Adipocyte (in vitro differentiated cells): Measurements from ENCODE around the gene NPAS2.

Experiments used
- DNase-seq: peaks from one replicate; pipeline ENCODE4 v3.0.0-alpha.2; 2015; ENCODE audit warnings: low read depth
- H3K27me3 ChIP-seq: replicated peaks from 2 replicates; pipeline ENCODE4 v1.7.0; 2013; ENCODE audit warnings: mild to moderate bottlenecking, low read length, moderate library complexity; ENCODE audit not compliant: control insufficient read depth, insufficient read depth
- H3K36me3 ChIP-seq: 2 replicates; pipeline ENCODE4 v1.7.0; 2013; ENCODE audit warnings: low read length, mild to moderate bottlenecking, moderate library complexity; ENCODE audit not compliant: control insufficient read depth, insufficient read depth, severe bottlenecking
- H3K4me1 ChIP-seq: 2 replicates; pipeline ENCODE4 v1.7.0; 2013; ENCODE audit warnings: mild to moderate bottlenecking, low read length, moderate library complexity; ENCODE audit not compliant: control insufficient read depth, insufficient read depth
- H3K4me3 ChIP-seq: 2 replicates; pipeline ENCODE4 v1.7.0; 2013; ENCODE audit warnings: mild to moderate bottlenecking, low read length, moderate library complexity
- H3K9ac ChIP-seq: 2 replicates; pipeline ENCODE4 v1.7.0; 2013; ENCODE audit warnings: mild to moderate bottlenecking, low read length, moderate library complexity
- H3K9me3 ChIP-seq: 2 replicates; pipeline ENCODE4 v1.7.0; 2013; ENCODE audit warnings: mild to moderate bottlenecking, low read length, moderate library complexity; ENCODE audit not compliant: control insufficient read depth

NPAS2 gene

DNA sequence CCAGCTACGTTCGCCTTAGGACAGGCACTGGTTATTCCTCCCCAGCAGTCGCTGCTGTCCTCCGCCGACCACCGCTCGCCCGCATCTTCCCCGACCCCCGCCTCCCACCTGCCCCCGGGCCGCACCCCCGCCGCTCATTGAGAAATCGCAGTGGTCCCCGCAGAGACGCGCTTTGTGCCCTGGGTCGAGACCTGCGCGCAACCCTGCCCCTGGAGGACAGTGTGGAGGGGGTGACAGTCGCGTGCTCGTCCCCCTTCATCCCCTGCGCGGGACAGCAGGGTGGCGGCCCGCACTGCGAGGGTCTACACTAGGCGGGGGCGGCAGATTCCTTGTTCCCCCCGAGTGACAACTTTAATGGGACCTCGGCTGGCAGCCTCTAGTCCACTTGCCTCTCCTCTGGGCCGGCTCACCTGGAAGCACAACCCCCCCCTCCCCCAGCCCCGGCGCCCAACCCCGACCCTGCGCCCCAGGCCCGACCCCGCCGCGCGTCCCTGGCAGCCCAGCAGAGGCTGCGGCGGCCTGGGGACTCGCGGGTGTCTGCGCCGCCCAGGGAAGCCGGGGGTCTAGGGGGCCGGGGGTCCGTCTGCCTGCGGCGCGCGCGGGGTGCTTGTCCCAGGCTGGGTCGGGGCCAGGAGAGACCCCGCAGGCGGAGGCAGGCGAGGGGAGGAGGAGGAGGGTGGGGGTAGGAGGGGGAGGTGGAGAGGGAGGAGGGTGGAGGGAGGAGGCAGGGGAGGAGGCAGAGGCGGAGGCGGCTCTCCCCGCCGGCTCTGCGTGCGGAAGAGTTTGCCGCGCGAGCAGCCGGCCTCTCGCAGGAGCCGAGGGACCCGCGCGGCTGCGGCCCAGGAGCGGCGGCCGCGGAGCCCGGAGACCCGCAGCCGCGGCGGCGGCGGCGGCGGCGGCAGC lies at the start of gene NPAS2:
Gene NPAS2 (plus strand): TSS at position 770 of the 903 bp plus-strand sequence. CDS start 84,616 bp downstream, outside the sequence.
- Histone ChIP-seq H3K36me3 (no peaks in the 10 kb centered on the region), H3K4me3 (peak within 1 kb of the TSS; percentile 88), H3K9me3 (no peaks in the 10 kb centered on the region), H3K9ac (peak within 1 kb of the TSS; percentile 92), H3K27me3 (no peaks in the 10 kb centered on the region), H3K4me1 (peaks cover 26% of the 10 kb centered on the region)
- peak; percentile 76 for DNase-seq

DNA sequence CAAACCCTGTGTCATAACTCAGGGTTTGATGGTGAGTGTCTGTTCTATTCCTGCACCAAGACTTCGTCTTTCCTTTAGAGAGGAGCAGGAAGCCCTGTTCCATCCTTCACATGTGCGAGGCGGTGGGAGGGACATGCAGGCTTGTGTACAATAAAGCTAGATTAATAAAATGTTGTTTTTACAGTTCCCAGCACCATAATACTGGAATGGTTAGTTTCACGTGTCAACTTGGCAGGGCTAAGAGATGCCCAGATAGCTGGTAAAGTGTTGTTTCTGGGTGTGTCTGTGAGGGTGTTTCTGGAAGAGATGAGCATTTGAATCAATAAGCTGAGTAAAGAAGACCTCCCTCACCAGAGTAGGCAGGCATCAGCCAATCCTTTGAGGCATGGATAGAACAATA lies 48.8 kb upstream of the NPAS2 start:
- Histone ChIP-seq H3K36me3 (no peaks in the 10 kb centered on the region), H3K27me3 (no peaks in the 10 kb centered on the region), H3K4me3 (no peak overlapping the region), H3K9ac (no peak overlapping the region), H3K9me3 (no peaks in the 10 kb centered on the region), H3K4me1 (peaks cover 17% of the 10 kb centered on the region)
- DNase-seq = no peak

DNA sequence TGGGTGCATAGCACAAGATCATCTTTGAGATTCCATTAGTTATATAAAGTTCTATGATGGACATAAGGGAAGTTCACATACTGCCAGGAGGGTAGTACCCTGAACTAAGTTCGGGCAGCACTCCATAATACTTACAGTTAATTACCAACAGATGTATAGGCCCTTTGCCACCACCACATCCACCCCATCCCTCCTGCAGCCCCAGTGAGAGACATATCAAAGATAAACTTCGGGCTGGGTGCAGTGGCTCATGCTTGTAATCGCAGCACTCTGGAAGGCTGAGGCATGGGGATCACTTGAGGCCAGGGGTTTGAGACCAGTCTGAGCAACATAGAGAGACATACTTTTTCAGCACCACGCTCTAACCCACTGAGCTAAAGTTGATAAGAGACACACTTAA lies 46.4 kb upstream of the NPAS2 start:
- Histone ChIP-seq H3K9me3 (no peaks in the 10 kb centered on the region), H3K27me3 (no peaks in the 10 kb centered on the region), H3K9ac (no peak overlapping the region), H3K4me1 (peaks cover 2% of the 10 kb centered on the region), H3K36me3 (no peaks in the 10 kb centered on the region), H3K4me3 (no peak overlapping the region)
- DNase-seq = peak; percentile 47

GRCh38 chr2:100776445-100776844 lies 43.5 kb upstream of the NPAS2 start:
- no peaks in the 10 kb centered on the region for H3K27me3 ChIP-seq
- H3K4me3 ChIP-seq = no peak overlapping the region
- H3K36me3 ChIP-seq = no peaks in the 10 kb centered on the region
- no peaks in the 10 kb centered on the region for H3K4me1 ChIP-seq
- no peak overlapping the region for H3K9ac ChIP-seq
- no peaks in the 10 kb centered on the region for H3K9me3 ChIP-seq
- DNase-seq = no peak

DNA sequence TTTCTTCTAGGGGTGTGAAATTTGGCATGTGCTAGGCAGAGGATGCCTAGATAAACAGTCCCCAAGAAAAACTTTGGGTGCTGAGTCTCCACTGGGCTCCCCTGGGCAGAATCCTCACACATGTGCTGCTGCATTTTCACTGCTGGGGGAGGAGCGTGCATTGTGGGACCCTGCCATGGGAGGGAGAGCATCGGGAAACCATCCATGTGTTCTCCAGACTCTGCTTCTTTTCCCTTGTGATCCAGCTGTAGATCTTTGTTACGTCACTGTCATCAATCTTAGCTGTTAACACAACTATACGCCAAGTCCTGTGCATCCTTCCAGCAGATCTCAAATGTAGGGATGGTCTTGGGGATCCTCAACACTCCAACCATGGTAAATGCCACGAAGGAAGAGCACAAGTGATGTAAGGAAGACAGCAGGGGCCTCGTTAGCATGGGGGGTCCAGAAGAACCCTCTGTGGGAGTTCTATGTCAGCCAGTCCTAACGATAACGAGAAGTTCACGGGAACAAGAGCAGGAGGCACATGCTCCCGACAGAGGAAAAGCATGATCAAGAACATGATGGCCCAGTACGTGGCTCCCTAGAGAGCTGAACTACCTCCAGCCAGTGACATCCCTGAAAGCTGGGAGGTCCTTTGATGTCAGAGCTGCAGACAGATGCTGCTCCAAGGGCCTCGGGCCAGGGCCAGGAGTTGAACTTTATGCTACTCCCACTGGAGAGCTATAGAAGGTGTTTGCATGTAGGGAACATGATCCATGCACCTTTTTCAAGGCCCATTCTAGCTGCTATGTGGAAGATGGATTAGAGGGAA lies 41.1 kb upstream of the NPAS2 start:
- H3K36me3 ChIP-seq = no peaks in the 10 kb centered on the region
- DNase-seq = no peak
- H3K9me3 ChIP-seq = no peaks in the 10 kb centered on the region
- H3K4me1 ChIP-seq = no peaks in the 10 kb centered on the region
- no peaks in the 10 kb centered on the region for H3K27me3 ChIP-seq
- no peak overlapping the region for H3K9ac ChIP-seq
- H3K4me3 ChIP-seq = no peak overlapping the region

GRCh38 chr2:100779908-100780202 lies 40.1 kb upstream of the NPAS2 start:
- no peak overlapping the region for H3K9ac ChIP-seq
- no peaks in the 10 kb centered on the region for H3K4me1 ChIP-seq
- no peaks in the 10 kb centered on the region for H3K9me3 ChIP-seq
- no peak for DNase-seq
- no peaks in the 10 kb centered on the region for H3K36me3 ChIP-seq
- H3K4me3 ChIP-seq = no peak overlapping the region
- H3K27me3 ChIP-seq = no peaks in the 10 kb centered on the region

DNA sequence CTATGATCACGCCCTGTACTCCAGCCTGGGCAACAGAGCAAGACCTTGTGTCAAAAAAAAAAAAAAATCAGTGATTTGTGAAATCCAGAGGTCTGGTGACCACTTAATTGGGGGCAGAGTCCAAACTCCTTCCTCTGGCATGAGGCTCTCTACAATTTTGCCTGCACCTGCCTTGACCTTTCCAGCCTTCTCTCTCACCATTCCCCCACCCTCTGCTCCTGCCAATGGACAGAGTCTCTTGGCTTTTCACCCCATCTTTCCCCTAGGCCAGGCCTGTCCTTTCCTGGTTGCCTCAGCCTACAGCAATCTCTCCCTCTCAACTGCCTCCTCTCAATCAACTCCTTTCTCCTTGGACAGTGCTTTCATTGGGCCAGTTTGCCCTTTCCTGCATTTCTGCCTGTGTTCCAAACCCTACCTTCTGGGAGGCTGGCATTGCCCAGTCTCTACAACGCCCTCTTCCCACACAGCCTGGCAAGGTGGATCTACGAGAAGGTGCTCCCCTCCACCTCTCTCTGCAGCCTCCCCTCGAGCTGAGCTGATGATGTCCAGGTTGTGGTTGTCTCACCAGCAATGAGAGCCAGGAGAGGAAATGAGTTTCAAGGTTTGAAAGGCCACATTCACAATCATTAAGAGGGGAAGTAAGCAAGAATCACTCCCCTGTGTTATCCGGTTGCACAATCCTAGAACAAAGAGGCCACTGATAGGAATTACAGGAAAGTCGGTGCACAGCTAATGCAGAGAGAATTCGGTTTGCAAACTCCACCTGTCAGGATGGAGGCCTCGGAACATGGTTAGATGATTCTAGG lies 39.5 kb upstream of the NPAS2 start:
- DNase-seq = no peak
- Histone ChIP-seq H3K27me3 (no peaks in the 10 kb centered on the region), H3K4me1 (no peaks in the 10 kb centered on the region), H3K9ac (no peak overlapping the region), H3K4me3 (no peak overlapping the region), H3K9me3 (no peaks in the 10 kb centered on the region), H3K36me3 (no peaks in the 10 kb centered on the region)

GRCh38 chr2:100781009-100781325 lies 39.0 kb upstream of the NPAS2 start:
- H3K27me3 ChIP-seq = no peaks in the 10 kb centered on the region
- H3K9me3 ChIP-seq = no peaks in the 10 kb centered on the region
- no peak overlapping the region for H3K9ac ChIP-seq
- no peaks in the 10 kb centered on the region for H3K4me1 ChIP-seq
- no peak for DNase-seq
- no peaks in the 10 kb centered on the region for H3K36me3 ChIP-seq
- H3K4me3 ChIP-seq = no peak overlapping the region

GRCh38 chr2:100781523-100782379 lies 38.2 kb upstream of the NPAS2 start:
- H3K4me1 ChIP-seq = no peaks in the 10 kb centered on the region
- no peak overlapping the region for H3K9ac ChIP-seq
- no peaks in the 10 kb centered on the region for H3K36me3 ChIP-seq
- no peaks in the 10 kb centered on the region for H3K27me3 ChIP-seq
- H3K4me3 ChIP-seq = no peak overlapping the region
- no peak for DNase-seq
- H3K9me3 ChIP-seq = no peaks in the 10 kb centered on the region

DNA sequence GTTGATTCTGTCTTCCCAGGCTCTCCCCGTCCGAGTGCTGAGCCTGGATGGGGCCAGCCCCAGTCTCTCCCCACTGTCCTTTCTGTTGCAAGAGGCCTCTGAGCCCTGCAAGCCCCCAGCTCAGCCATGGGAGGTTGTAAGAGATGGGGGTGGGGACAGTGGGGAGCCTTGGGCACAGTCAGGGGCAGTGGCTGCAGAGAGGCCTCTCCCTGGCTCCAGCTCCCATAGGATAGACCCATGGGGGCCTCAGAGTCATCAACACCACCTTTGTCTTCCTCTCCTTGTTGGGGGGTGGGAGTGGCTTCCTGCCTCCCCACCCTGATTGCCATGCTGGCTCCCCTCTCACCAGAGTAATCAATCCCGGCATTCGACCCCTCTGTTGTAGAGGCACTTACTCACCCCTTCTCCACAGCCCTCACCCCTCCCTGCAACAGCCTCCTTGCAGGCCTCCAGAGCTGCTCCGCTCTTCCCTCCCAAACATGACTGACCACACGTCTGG lies 37.5 kb upstream of the NPAS2 start:
- no peak overlapping the region for H3K4me3 ChIP-seq
- no peaks in the 10 kb centered on the region for H3K9me3 ChIP-seq
- H3K9ac ChIP-seq = no peak overlapping the region
- no peaks in the 10 kb centered on the region for H3K36me3 ChIP-seq
- H3K4me1 ChIP-seq = no peaks in the 10 kb centered on the region
- H3K27me3 ChIP-seq = no peaks in the 10 kb centered on the region
- no peak for DNase-seq
